ENCODE measurements around the gene RFXANK.

The RFXANK gene

DNA sequence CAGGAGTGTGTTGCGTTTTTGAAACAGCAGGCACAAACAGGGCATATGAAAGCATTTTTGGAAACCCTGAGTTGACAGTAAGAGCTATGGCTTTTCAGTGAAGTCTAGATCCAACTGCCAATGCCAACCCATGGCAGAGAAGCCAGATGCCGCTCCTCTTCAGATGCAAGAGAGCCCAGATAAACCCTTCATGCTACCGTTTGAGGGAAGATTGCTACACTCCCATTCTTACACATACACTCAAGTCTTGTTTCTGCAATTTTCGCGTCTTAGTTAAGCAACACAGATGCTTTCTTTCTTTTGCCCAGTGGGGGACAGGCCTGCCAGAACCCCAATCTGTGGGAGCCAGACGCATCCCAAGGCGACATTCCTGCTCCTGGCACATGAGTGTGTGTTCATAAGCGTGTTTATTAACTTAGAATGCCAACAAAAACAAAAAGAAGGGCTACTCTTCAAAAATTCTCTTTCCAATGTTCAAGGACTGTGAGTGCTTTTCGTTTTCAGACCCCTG, 10.5 kb upstream of the RFXANK start:
- TF ChIP-seq, protein P1, sequence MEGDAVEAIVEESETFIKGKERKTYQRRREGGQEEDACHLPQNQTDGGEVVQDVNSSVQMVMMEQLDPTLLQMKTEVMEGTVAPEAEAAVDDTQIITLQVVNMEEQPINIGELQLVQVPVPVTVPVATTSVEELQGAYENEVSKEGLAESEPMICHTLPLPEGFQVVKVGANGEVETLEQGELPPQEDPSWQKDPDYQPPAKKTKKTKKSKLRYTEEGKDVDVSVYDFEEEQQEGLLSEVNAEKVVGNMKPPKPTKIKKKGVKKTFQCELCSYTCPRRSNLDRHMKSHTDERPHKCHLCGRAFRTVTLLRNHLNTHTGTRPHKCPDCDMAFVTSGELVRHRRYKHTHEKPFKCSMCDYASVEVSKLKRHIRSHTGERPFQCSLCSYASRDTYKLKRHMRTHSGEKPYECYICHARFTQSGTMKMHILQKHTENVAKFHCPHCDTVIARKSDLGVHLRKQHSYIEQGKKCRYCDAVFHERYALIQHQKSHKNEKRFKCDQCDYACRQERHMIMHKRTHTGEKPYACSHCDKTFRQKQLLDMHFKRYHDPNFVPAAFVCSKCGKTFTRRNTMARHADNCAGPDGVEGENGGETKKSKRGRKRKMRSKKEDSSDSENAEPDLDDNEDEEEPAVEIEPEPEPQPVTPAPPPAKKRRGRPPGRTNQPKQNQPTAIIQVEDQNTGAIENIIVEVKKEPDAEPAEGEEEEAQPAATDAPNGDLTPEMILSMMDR (conservative IDR thresholded peaks at IDR 0.05; ENCODE audit: control insufficient read depth, insufficient read depth, low read depth, low read length) = no peak
- no peak for DNase-seq (ENCODE audit: low read depth)
- H3K4me3 ChIP-seq (ENCODE audit: control insufficient read depth, low read depth, low read length) = no peak overlapping the region

DNA sequence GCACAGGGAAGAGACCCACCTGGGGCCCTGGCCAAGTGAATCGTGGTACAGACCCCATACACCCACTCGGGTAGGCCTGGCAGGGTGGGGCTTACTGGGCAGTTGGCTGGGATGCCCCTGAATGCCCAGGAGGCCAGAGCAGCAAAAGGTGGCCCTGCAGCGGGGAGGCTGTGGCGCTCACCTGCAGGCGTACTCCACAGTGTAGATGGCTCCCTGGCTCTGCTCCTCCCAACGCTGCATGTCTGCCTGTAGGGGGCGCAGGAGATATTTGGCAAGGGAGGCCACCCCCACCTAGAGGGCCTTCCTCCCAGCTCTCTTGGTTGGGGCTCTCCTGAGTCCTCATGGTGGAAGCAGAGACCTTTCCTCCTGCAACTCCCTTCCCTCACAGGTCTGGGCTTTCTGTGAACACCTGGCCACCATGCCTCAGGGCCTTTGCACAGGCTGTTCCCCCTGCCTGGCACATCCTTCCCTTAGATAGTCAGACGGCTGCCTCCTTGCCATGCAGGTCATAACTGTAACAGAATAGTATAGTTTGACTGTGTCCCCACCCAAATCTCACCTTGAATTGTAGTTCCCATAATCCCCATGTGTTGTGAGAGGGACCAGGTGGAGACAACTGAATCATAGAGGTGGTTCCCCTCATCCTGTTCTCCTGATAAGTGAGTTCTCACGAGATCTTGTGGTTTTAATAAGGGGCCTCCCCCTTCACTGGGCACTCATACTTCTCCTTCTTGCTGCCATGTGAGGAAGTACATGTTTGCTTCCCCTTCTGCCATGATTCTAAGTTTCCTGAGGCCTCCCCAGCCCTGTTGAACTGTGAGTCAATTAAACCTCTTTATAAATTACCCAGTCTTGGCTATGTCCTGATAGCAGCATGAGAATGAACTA, 6.0 kb upstream of the RFXANK start:
- DNase-seq (ENCODE audit: low read depth) = peak; percentile 43
- TF ChIP-seq, protein P1 (conservative IDR thresholded peaks at IDR 0.05; ENCODE audit: control insufficient read depth, insufficient read depth, low read depth, low read length) = peak; percentile 64
- H3K4me3 ChIP-seq (ENCODE audit: control insufficient read depth, low read depth, low read length) = no peak overlapping the region

DNA sequence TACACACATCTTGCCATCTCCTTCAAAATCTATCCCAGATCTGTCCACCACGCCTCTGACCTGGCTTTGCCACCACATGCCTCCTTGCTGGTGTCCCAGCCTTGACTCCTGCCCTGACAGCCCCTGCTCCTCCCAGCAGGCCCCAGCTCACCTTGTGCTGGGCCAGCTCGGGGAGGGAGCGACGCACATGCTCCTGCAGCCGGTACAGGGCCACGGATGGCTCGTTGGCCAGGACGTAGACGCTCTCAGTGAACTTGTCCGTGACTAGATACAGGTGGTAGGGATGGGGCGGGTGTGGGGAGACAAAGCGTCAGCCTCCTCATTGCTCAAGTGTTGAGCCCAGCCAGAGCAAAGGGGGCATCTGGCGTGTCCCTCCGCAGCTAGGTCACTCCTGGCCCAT, 5.3 kb upstream of the RFXANK start:
- H3K4me3 ChIP-seq (ENCODE audit: control insufficient read depth, low read depth, low read length) = no peak overlapping the region
- TF ChIP-seq, protein P1 (conservative IDR thresholded peaks at IDR 0.05; ENCODE audit: control insufficient read depth, insufficient read depth, low read depth, low read length) = no peak
- DNase-seq (ENCODE audit: low read depth) = no peak

DNA sequence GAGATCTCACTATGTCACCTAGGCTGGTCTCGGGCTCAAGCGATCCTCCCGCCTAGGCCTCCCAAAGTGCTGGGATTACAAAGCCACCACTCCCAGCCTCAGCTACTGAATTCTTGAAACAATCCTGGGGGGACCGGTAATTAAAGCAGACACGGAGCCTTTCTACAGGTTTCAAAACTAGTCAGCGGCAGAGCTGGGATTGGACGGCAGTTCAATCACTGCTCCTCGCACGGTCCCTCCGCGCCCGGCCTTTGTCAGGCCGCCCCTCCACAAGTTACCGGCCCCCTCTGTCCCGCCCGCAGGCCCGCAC, 335 bp upstream of the RFXANK start:
- TF ChIP-seq, protein P1 (conservative IDR thresholded peaks at IDR 0.05; ENCODE audit: control insufficient read depth, insufficient read depth, low read depth, low read length) = no peak
- H3K4me3 ChIP-seq (ENCODE audit: control insufficient read depth, low read depth, low read length) = peak overlapping the region; percentile 98
- no peak for DNase-seq (ENCODE audit: low read depth)

DNA sequence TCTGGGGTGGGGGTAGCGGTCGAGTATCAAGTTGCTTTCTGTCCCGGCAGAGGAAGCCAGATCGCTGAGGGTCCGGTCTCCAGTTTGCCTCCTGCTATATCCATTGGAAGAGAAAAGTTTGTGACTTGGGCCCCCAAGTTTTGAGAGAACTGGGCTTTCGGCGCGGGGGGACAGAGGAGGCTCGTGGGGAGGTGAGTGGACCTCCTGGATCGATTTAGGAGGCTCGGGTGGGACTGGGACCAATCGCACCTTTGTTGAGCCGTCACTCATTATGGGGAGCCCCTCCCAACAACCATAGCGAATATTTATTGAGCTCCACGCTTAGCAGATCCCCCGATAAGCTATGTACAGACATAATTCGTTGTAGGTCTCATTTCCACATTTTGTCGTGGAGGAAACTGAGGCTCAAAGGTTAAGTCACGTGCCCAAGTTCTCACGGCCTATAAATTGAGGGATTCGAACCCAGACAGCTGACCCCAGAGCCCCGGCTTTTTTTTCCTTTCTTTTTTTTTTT, 909 bp downstream of the RFXANK start:
- peak overlapping the region; percentile 98 for H3K4me3 ChIP-seq (ENCODE audit: control insufficient read depth, low read depth, low read length)

DNA sequence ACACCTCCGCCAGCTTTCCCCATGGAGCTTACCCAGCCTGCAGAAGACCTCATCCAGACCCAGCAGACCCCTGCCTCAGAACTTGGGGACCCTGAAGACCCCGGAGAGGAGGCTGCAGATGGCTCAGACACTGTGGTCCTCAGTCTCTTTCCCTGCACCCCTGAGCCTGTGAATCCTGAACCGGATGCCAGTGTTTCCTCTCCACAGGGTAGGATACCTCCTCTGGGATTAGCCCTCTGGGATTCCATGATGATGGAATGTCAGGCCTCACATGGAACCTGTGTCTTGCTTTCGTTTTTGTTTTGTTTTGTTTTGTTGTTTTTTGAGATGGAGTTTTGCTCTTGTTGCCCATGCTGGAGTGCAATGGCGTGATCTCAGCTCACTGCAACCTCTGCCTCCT, 1.9 kb downstream of the RFXANK start:
- TF ChIP-seq, protein P1 (conservative IDR thresholded peaks at IDR 0.05; ENCODE audit: control insufficient read depth, insufficient read depth, low read depth, low read length) = no peak
- no peak for DNase-seq (ENCODE audit: low read depth)
- peak overlapping the region; percentile 98 for H3K4me3 ChIP-seq (ENCODE audit: control insufficient read depth, low read depth, low read length)

More for the DNA sequence above, 909 bp downstream of the RFXANK start:
- TF ChIP-seq, protein P1 (conservative IDR thresholded peaks at IDR 0.05; ENCODE audit: control insufficient read depth, insufficient read depth, low read depth, low read length) = no peak
- DNase-seq (ENCODE audit: low read depth) = no peak
